NCI-H1417 treated with DMSO at 0.1 percent for 48 hours (cell line): Measurements from ENCODE around the gene FAM136A.
"Not testable (repeated sequence)": the region's sequence is repeated elsewhere in the genome, so short reads cannot be mapped to it uniquely, and the experiment has no call there.

ENCODE experiments used
- DNase-seq: peaks from one replicate; lab custom pipeline; 2025; lab: John Stamatoyannopoulos, UW

The FAM136A gene

GRCh38 chr2:70301344-70302194, at the start of gene FAM136A:
Gene FAM136A, minus strand, starts transcription at chr2:70302067. Its CDS starts 56 bp downstream, at chr2:70302011.
- peak; percentile 73 for DNase-seq

DNA sequence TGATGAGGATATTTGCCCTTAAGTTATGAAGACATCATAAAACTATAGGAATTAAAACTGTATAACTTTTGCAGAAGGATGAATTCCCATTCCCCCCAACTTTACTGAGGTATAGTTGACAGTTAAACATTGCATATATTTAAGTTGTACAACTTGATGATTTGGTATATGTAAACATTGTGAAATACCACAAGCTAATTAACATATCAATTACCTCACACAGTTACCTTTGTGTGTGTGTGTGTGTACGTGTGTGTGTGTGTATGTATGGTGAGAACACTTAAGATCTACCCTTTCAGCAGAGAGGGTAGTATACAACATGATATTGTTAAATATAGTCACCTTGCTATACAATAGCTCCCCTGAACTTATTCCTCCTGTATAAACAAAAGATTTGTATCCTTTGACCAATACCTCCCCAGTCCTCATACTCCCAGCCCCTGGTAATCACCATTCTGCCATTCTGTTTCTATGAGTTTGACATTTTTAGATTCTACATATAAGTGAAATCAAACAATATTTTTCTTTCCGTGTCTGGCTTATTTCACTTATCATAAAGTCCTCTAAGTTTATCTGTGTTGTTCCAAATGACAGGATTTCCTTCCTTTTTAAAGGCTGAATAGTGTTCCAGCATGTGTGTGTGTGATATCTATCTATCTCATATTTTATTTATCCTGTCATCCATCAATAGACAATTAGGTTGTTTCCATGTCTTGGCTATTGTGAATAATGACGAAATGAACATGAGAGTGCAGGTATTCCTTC, 48.2 kb upstream of the FAM136A start:
- DNase-seq = no peak

DNA sequence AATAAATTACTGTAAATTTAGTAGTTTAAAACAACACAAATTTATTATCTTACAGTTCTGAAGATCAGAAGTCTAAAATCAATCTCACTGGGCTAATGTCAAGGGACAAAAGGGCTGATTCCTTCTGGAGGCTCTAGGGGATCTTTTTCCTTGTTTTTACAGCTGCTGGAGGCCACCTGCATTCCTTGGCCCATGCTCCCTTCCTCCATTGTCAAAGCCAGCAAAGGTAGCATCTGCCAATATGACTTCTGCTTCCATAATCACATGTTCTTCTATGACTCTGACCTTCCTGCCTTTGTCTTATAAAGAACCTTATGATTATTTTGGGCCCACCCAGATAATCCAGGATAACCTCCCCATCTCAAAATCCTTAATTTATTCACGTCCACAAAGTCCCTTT, 46.0 kb upstream of the FAM136A start:
- DNase-seq = no peak

GRCh38 chr2:70344195-70344594, 42.3 kb upstream of the FAM136A start:
- DNase-seq = no peak

DNA sequence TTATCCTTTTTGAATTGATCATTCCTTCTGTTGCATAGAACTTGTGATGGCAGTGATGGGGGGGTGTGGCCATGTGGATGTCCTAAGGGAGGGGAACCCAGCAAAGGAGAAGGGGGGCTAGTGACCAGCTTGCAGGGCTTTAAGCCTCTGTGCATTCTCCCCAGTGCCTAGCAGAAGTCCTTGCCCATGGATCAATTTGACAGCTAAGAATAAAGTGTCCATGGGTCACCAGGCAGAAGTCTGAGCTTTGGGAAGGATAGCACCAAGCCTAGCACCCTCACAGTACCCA, 39.6 kb upstream of the FAM136A start:
- DNase-seq = no peak

- DNase-seq = no peak
Measured at GRCh38 chr2:70340761-70341476, 39.1 kb upstream of the FAM136A start.

DNA sequence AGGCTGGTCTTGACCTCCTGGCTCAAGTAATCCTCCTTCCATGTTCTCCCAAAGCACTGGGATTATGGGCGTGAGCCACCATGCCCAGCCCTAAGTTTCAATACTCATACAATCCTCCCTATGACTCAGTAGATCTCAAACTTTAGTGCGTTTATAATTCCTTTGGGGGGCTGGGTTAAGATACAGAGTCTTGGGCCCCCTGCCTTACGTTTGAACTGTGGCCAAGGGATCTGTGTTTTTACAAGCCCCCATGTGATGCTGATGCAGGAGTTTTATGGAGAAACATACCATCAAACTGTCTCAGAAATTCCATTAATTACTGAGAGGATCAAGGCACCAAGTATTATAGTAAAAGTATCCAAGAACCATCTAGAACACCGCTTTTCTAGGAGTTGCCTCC, 38.2 kb upstream of the FAM136A start:
- DNase-seq = no peak

DNA sequence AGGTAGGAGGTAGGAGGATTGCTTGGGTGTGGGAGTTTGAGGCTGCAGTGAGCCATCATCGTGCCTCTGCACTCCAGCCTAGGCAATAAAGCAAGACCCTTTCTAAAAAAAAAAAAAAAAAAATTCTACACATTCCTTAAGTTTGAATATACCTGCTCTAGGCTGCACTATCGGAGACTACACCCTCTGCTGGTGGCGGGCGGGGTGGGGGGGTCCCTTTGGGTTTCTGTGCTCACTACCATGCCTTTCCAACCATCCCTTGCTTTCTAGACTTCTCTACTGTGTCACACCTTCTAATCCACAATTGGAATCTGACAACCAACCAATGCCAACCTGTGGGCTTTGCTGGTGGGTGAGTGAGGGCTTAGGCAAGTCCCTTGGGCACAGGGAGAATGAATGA, 34.7 kb upstream of the FAM136A start:
- DNase-seq = no peak

GRCh38 chr2:70331012-70331411, 29.1 kb upstream of the FAM136A start:
- no peak for DNase-seq

- no peak for DNase-seq
Measured at GRCh38 chr2:70330476-70330875, 28.6 kb upstream of the FAM136A start.

GRCh38 chr2:70328921-70329561, 27.2 kb upstream of the FAM136A start:
- peak; percentile 31 for DNase-seq

- DNase-seq = no peak
Measured at GRCh38 chr2:70325875-70326274, 24.0 kb upstream of the FAM136A start.

DNA sequence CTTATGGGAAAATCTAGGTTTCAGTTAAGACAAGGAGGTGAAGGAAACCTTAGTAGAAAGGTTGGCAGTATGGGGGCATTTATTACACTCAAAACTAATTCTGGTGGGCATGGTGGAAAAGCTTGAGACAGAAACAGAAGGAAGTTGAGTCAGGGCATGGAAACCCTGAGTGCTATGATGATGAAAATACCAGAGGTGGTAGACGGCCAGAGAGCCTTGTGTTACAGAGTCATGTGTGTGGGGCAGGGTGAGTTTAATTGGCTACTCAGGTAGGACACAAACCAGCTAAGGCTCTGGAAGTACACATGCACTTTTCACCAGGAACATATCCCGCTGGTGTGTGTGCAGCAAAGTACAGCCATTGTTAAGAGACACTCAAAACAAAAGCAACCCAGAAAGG, 20.7 kb upstream of the FAM136A start:
- no peak for DNase-seq

- DNase-seq = no peak
Measured at GRCh38 chr2:70321370-70321769, 19.5 kb upstream of the FAM136A start.

GRCh38 chr2:70314640-70315039, 12.8 kb upstream of the FAM136A start:
- no peak for DNase-seq

GRCh38 chr2:70312560-70312959, 10.7 kb upstream of the FAM136A start:
- no peak for DNase-seq

GRCh38 chr2:70310899-70311298, 9.0 kb upstream of the FAM136A start:
- no peak for DNase-seq

GRCh38 chr2:70305531-70305930, 3.7 kb upstream of the FAM136A start:
- DNase-seq = no peak

DNA sequence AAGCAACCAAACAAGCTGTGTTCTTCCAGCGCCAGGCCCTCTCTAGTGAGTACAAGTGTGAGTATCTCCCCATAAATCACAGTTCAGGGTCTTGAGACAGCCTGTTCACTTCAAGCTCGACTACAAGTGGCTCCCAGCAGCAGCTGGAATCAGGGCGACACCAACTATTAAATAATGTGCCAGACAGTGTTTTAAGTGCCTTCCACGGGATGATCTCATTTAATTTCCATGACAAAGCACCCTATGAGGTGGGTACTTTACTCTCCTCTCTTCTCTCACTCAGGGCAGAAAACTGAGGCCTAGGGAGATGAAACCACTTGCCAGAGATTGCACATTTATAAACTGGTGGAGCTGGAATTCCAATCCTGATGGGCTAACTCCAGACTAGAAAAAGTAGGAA, 2.6 kb upstream of the FAM136A start:
- DNase-seq = no peak

DNA sequence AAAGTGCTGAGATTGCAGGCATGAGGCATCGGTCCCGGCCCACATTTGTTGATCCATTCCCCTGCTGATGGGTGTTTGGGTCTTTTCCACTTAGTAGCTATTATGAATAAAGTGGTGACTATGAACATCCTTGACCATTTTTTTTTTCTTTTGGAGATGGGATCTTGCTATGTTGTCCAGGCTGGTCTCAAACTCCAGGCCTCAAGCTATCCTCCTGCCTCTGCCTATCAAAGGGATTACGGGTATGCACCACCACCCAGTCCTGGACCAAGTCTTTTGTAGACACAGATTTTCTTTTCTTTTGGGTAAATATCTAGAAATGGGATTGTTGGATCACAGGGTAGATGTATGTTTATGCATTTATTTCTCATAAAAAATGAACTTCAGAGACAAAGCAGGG, 1.3 kb upstream of the FAM136A start:
- DNase-seq = no peak

GRCh38 chr2:70302195-70302546, 304 bp upstream of the FAM136A start:
- DNase-seq = not testable (repeated sequence)

GRCh38 chr2:70300771-70301343, 1.0 kb downstream of the FAM136A start:
- DNase-seq = no peak
